Activated CD8-positive, alpha-beta memory T cell treated with anti-CD3 and anti-CD28 coated beads for 48 hours (primary cell): ENCODE results near the gene SEC61B.

Experiments
- DNase-seq, 3 experiments: peaks; one replicate each; pipeline ENCODE4 v3.0.0-alpha.2; 2020; ENCODE audit warnings: low read depth in 2 of 3, low spot score in 2 of 3

SEC61B gene

DNA sequence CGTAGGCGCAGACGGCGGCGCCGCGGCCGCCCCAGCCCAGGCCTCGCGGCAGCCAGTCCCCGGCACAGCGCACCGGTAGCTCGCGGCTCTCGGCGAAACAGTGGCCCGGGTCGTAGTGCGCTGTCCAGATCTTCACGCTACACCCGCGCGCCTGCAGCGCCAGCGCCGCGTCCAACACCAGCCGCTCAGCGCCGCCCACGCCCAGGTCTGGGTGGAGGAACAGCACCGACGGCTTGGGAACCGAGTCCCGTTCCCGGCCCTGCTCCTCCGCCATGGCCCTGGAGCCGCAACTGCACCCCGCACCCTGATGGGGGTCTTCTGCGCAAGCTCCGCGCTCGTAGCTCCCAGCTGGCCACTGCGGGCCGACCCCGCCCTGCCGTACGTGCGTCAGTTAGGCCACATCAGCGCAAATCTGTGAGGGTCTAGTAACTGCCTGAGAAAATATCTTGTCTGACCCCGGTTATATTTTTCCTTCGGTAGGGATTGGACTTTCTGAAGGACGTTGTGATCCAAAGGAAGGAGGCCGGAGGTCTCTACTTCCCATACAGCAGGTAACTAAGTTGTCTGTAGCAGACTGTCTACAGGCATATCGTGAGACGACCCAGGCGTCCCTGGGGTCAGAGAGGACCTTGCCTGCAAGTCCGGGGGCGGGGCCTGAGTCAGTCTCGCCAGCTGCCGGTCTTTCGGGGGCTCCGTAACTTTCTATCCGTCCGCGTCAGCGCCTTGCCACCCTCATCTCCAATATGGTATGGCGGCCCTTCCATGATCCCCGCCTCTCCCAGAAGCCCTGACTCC lies at the start of gene SEC61B, which contains the start of gene ALG2:
SEC61B (plus strand) TSS at position 662 of the 795 bp plus-strand sequence; CDS start at position 744, 82 bp downstream.
ALG2 (minus strand) TSS at position 322 of the 795 bp plus-strand sequence; CDS start at position 274, 48 bp downstream.
- DNase-seq, result peak; percentile 80 to 92 (median 83)

DNA sequence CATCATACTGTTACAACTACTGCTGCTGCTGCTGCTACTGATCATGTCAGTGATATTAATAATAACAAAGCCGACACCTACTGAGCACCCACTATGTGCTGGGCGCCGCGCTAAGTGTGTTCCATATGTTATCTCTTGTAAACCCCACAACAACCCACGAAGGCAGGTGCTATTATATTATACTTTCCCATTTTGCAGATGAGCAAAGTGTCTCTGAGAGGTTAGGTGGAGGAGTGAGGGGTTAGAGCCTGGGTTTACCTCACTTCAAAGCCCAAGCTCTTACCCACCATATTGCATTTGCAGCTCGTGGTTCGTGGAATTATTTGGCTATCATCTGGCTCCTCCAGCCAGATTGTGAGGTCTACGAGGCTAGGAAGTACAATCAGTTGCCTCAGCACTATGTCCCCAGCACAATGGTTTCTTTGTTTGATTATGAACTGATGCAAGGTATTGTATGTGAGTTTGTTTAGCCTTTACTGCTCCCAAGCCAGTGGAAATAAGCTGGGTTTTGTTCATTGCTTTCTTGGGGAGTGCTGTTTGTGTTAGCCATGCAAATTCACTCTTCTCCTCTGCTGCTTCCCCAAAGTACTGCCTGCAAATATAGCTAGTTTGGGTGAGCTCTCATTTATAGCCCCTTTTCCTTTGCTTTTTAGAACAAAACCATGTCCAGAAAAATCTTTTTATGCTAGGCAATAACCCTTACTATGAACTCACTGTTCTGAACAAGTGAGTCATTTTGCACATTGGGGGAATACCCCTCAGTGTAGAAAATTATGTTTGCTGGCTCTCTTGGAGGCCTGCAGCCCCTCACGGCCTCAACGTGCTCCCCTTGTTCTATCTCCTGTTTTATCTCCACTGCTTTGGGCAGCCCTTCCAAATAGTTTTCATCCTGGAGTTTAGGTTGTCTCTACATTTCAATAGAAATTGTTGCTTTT lies 48.2 kb upstream of the SEC61B start:
- DNase-seq, result no peak

DNA sequence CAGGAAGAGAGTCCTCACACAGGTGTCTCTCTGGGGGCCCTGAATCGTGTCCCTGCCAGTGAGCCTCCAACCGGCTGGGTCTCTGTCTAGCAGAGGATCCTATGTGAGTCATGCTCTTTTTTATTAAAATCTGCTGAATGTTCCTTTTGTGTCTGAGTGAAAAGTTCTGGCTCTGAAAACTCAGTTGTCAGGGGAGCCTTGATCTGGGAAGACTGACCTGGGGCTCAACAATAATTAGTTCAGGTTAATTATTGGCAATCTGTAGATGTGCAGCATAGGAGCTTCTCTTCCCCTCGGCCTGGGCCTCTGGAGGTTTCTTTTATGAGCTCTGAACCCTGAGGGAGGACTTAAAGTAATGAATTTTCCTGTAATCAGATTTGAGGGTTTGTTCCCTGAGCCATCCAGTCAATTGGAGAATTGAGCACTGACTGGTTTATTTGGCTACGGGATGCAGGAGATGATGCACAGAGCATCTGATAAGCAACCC lies 45.5 kb upstream of the SEC61B start:
- no peak for DNase-seq

DNA sequence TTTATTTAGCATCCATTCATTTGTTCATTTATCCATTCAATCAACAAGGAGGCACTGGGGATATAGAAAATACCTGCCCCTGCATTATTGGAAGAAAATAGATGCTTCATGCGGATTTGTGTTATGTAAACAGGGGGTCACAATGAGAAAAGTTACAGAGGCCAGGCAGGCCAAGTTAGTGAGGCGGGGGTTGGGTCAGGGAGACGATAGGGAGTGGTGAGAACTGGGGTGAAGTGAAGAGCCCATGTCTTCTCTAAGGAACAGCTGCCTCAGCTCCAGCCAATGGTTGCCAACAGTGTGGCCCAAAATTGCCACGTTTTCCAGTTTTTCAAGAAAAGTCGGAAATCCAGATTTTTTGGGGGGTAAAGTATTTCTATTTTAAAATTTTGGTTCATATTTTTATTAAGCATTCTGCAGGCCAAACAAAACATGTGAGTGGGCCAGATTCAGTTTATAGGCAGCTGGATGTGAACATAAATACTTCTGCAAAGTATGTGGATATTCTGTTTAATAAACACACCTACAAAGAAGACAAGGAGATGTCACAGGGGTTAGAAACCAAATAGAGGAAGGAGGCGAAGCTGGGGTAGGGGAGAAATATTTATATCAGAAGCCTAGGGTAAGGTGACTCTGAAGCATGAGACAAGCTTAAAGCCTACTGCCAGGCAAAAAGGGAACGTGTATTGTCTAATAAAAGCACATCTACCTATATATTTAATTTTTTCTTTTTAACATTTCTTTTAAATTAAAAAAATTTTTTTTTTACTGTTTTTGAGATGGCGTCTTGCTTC lies 44.3 kb upstream of the SEC61B start:
- DNase-seq, result no peak

DNA sequence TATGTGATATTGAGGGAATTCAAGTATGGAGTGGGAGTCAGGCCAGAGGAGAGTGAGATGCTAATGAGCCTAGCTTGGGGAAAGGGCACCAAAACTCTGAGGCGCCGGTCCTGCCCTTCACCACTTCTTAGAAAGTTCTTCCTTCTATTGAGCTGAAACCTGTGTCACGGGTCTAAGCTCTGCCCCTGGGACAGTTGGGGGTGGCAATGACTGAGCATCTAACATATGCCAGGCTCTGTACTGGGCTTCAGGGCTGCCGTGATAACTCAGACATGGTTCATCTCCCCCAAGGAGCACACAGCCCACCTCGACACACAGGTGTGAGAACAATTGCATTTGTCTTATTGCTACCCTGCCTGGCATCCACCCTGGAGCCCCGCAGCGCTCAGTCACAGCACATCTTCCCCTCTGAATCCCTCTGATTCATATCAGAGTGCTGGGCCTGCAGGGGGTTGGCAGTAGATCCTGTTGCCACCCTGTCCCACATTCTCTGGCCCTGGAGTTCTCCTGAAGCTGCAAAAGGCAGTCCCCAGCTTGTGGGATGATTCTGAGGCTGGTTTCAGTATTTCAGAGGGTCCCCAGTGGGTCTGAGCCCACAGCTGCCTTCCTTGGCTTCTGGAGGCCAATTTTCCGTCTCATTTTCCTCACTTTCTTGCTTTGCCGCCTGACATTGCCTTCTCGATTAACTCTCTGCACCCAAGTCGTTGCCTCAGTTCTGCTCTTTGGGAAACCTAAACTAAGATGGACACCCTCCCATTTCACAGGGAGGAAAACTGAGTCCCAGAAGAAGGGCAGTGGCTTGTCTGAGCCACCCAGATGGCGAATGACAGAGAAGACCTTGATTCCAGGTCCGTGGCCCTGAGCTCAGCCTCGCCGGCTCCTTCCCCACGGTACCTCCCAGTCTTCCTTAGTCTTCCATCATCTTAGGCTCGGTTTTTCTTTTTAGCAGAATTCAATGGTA lies 42.9 kb upstream of the SEC61B start:
- DNase-seq, result no peak

DNA sequence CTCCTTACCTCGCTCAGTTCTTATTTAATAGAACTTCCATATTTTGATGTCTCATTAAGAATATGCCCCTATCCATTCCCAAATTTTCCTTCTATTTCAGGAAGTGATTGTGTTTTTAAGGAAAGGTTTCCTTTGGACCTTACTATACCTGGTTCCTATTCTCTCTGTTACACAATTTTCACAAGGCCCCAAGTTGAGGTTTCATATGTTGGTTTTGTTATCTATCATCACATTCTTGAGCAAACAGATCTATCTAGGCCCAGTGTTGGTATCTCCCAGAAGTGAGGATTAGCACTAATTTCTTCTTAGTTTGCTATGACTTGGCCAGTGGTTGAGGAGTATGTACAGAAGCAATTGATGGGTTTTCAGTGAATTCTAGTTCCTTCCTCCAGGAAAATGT lies 41.9 kb upstream of the SEC61B start:
- DNase-seq, result no peak

DNA sequence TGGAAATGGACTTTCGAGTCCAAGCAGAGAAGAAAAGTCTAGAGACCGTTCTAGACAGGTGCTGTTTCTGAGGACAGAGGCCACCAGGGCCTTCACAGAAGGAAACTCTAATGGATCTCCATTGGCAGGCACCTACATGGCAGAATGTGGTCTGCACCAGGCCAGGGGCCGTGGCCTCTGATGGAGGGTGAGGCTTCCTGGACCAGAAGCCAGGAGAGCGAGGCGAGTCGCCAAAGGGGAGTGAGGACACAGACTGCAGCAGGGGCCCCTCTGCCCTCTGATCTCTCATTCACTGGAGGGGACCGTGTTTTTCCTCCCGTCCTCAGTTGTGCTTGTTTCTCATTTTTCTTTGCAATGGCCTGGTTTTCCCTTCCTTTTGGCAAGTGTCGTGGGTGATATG lies 41.4 kb upstream of the SEC61B start:
- DNase-seq, result peak in 1 of 3 experiments; percentile 23

DNA sequence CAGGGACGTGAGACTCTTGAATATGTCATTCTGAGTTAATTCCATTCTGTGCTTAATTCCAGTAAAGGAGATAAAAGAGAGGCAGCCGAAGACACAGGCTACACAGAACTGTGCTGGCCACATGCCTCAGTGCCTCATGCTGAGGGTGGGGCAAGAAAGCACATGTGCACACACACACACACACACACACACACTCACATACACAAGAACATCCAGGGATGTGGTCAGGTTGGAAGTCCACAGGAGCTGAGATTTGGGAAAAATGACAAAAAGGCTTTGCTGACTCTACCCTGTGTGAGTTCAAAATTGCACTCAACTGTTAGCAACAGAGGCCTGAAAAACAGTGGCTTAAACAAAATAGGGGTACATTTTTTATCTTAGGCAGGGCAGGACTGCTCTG lies 40.9 kb upstream of the SEC61B start:
- no peak for DNase-seq

DNA sequence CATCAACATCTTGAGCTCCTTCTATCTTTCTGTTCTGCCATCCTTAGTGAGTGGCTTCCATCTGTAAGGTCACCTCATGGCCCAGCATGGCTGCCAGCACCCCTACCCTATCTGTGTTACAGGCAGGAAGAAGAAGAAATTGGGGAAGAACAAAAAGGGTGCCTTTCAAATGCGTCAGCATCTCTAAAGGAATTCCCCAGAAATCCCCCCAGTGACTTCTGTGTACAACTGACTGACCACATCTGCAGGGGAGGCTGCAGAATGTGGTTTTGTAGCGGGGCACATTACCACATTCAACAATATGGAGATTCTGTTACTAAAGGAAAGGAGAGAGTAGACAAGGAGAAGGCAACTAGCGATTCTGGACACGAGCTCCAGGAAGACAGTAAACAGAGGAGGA lies 40.5 kb upstream of the SEC61B start:
- DNase-seq, result peak in 1 of 3 experiments; percentile 16

DNA sequence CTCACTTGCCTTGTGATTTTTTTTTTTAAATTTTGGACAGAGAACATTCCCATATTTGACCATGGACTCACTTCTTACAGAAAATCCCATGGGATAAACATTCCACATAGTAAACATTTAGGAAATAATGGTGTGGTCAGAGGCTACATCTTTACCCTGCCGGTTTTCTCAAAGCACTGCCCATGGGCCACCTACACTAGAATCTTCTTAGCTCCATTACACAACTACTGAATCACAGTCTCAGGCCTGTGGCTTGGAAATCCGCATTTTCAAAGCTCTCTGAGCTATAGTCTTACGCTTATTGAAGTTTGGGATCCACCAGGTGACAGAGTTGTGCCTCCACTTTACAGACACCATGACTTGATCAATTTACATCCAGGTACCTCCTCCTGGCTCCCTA lies 39.7 kb upstream of the SEC61B start:
- DNase-seq, result no peak

DNA sequence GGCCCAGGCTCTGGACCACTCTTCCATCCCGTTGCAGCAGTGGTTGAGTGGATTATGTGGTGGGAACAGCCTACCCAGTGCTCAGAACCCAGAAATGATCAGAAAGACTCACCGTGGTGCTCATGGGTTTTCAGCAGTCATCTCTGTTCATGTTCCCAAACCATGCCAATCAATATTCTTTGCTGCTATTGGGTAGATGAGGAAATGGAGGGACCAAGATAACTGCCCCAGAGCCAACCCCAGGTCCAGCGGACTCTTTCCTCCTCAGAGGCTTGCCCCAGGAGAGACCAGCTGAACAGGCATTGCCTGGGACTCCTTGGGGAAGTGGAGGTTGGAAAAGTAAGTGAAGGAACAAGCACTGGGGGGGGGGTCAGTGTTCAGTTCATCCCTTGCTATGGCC lies 38.5 kb upstream of the SEC61B start:
- no peak for DNase-seq

DNA sequence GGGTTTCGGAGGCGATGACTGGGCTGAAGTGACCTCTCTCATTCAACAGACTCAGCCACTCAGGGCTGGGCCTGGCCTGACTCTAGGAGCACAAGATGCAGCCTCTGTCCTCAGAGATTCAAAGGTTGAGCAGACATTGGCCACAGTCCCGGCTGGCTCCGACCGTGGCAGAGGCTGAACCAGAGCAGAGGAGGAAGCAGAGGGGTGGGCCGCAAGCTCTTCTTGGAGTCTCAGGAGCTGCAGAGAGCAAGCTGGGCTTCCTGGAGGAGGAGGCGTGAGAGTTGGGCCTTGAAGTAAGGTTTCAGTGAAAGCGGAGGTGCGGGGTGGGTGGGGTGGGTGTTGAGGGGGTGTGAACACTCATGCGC lies 38.0 kb upstream of the SEC61B start:
- DNase-seq, result no peak

DNA sequence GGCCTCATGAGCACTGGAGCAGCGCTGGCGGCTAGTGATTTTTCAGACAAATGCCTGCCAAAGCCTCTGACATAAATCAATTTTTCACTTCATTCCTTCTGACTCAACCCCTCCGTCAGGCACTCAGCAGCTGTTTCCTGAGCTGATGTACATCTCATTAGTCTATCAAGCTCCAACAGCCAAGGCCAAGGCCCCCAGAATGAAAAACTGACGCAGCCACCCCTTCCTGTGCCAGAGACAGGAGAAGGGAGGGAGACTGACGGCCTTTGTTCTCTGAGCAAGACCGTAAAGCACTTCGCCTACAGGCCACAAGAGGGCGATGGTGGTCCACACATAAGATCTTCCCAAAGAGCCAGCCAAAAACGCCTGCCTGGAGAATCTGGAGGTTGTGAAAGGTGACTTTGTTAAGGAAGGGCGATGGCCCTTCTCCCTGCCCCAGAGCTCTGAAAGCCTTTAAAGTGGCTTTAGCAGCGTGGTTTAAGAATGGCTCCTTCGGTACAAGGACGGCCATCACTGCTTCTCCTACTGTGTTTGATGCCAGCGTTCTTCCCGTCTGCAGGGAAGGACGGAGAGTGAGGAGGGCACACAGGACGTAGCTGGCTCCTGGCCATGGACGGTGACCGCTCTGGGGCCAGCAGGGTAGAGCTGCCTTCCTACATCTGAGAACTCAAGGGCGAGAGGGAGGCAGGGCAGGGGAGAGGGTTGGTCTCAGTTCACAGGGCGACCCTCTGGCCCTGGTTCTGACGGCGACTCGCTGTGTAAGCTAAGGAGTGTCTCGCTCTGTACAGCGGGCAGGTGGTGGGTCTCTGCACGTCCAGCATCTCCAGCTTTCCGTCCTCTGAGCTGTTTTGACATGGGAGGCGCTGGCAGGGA lies 37.4 kb upstream of the SEC61B start:
- DNase-seq, result peak; percentile 59 to 67 (median 65)

DNA sequence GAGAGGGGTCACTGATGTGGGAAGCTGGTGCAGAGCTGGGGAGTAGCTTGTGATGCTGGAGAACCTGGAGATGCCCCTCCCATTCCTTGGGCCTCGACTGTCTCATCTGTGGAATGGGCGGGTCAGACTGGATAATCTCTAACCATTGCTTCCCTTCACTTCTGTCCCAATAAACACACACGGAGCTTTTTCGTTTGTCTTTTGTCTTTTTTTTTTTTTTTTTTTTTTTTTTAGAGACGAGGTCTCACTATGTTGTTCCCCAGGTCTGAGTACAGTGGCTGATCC lies 36.8 kb upstream of the SEC61B start:
- DNase-seq, result no peak

DNA sequence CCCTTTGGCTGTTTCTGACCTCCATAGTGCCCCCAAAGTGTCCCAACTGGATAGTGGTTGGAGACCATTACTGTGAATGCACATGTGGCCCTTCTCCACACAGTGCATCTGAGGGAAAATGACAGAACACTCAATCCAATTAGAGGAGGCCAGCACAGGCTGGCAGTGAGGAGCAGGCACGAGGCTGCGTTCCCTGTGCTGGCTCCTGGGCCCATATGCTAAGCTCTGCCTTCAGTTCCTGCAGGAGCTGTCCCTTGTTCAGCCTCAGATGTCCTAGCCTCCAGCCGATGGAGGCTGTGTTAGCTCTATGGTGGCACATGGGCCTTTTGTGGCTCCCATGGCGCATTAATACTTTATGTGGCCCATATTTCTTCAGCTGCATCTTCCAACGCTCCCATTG lies 36.1 kb upstream of the SEC61B start:
- no peak for DNase-seq

DNA sequence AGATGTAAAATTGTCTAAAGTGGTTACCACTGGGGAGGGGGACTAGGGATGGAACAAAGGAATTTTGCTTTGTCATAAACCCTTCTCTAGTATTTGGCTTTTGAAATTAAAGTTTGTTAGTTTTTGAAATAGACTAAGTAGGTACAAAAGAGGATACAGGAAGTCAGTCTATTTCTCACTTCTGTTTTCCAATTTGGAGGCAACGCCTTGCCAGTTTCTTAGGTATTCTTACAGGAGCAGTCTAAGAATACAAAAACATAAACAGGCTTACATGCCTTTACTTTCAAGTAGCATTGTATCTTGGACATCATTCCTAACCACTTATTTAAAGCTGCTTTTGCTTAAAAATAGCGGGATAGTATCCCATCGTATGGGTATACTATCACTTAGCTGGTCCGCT lies 34.8 kb upstream of the SEC61B start:
- no peak for DNase-seq

DNA sequence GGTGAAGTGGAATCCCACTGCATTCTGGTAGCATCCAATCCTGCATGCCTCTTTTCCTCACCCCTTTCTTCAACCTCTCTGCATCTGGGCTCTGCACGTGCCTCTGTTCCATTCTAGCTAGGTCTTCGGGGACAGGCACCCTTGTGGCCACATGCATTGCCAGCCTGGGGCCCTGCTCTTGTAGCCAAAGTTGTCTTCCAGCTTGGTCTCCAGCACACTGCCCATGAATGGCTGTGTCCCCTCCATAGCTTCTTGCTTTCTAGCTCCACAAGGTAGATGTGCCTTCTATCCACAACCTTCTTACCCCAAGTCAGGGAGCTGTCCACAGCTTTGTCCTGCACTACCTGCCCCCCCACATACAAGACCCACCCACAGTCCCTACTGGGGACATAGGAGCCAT lies 32.9 kb upstream of the SEC61B start:
- no peak for DNase-seq

DNA sequence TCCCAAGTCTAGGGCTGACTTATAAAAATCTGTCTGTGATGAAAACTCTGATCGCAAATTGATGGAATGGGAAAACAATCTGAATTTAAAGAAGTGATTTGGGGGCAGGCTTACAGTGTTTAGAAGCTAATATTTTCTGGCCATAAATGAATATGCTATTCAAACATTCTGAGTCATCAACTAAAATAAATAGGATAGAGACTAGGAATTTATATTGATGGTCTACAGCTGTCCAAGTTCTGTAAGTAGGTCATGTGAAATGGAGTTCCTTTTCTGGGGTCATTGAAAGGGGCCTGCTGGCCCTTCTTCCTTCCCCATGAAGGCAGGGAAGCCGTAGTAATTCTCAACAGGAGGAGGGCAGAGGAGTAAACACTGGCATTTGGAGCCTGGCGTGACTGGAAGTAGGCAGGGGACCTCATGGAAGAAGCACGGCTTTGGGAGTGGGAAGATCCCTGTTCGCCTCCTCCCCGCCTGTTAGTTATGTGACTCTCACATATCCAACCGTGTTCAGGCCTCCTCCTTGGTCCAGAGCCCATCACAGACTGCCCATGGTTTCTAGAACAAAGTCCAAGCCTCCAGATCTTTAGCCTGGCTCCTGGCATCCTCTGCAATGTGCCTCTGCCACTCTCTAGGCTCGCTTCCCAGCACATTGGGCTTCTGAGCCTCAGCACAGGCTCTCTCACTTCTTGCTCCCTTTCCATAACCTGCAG lies 32.0 kb upstream of the SEC61B start:
- DNase-seq, result no peak
